Subcutaneous adipose tissue (tissue), 4 donors: ENCODE data around the gene SULT2B1. TPM values are rescaled to one million over a fixed set of nuclear protein-coding genes. Genes with fewer than 3 reads are reported as not detected.

Source experiments
- total RNA-seq, 4 donors: library from RNA; depleted of rRNA; stranded (reverse); fragments of >200 nt; gene quantifications; one replicate each; pipeline ENCODE4 v1.1.0, GENCODE V29; 2016
- TF ChIP-seq, protein P1 (sequence below): fragments of 450-650 bp; IDR thresholded peaks from one replicate; pipeline ENCODE4 v1.5.1; 2016; ENCODE audit warnings: low read depth, mild to moderate bottlenecking, control low read depth, antibody characterized with exemption, moderate library complexity

SULT2B1 gene
- total RNA-seq, 4 donors from 2014 or later = not detected

DNA sequence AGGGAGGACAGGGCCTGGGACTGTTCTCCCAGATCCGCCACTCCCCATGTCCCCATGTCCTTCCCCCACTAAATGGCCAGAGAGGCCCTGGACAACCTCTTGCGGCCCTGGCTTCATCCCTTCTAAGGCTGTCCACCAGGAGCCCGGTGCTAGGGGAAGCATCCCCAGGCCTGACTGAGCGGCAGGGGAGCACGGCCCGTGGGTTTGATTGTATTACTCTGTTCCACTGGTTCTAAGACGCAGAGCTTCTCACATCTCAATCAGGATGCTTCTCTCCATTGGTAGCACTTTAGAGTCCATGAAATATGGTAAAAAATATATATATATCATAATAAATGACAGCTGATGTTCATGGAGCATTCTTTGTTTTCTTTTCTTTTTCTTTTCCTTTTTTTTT lies 55.4 kb downstream of the SULT2B1 start:
- TF ChIP-seq, protein P1, sequence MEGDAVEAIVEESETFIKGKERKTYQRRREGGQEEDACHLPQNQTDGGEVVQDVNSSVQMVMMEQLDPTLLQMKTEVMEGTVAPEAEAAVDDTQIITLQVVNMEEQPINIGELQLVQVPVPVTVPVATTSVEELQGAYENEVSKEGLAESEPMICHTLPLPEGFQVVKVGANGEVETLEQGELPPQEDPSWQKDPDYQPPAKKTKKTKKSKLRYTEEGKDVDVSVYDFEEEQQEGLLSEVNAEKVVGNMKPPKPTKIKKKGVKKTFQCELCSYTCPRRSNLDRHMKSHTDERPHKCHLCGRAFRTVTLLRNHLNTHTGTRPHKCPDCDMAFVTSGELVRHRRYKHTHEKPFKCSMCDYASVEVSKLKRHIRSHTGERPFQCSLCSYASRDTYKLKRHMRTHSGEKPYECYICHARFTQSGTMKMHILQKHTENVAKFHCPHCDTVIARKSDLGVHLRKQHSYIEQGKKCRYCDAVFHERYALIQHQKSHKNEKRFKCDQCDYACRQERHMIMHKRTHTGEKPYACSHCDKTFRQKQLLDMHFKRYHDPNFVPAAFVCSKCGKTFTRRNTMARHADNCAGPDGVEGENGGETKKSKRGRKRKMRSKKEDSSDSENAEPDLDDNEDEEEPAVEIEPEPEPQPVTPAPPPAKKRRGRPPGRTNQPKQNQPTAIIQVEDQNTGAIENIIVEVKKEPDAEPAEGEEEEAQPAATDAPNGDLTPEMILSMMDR = no peak

DNA sequence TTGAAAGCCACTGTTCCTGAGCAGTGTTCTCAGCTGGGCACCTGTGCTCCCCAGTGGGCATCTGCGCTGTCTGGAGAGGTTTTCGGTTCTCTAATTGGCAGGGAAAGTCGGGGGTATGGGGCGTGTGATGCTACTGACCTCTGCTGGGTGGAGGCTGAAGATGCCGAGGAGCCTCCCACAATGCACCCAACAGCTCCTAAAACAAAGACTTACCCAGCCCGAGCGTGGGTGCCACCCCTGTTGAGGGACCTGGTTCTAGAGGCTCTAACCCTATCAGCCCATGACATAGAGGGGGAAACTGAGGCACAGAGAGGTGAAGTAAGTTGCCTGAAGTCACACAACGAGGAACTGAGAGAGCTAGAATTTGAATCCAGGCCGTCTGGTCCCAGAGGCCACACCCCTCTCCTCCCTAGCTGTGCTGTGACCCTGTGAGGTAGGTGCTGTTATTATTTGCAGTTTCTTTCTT lies 56.9 kb downstream of the SULT2B1 start:
- TF ChIP-seq, protein P1 = no peak

DNA sequence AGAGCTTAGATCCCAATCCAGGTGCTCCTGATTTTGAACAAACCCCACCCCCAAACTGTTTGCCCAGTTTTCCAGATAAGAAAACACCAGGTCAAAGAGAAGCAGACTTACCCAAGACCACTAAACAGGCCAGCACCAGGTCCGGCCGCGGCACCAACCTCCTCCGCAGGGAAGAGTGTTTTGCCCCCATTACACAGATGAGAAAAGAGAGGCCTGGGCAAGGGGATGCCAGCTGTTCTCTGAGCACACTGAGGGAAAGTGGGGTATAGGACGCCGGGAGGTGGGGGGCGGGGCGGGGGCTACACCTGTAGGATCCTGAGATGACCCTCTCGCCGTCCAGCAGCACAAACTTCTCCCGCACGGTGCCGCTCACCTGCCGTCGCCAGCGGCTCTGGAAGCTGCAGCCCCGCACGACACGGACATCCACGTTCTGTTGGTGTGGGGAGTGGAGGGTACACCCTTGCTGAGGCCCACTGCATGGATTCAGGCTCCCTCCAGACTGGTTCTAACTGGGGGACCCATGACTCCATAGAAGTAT lies 57.7 kb downstream of the SULT2B1 start:
- TF ChIP-seq, protein P1 = no peak

DNA sequence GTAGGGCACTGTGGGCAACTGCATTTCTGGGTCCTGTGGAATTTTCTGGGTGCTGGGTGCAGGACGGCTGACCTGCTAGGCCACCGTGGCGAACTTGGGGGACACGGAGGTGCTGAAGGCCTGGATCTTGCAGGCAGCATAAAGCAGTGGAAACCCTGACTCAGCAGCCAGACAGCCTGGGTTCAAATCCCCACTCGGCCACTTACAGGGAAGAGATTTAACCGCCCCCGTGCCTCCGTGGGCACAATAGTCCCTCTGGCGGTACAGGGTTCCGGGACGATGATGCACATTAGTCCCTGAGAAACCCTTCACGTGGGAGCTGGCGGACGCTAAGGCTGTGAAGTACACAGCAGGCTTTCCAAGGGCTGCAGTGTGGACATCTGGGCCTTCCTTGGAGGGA lies 59.9 kb downstream of the SULT2B1 start:
- TF ChIP-seq, protein P1 = no peak

- TF ChIP-seq, protein P1 = no peak
These were observed 61.3 kb downstream of the SULT2B1 start for GRCh38 chr19:48613024-48613851.

DNA sequence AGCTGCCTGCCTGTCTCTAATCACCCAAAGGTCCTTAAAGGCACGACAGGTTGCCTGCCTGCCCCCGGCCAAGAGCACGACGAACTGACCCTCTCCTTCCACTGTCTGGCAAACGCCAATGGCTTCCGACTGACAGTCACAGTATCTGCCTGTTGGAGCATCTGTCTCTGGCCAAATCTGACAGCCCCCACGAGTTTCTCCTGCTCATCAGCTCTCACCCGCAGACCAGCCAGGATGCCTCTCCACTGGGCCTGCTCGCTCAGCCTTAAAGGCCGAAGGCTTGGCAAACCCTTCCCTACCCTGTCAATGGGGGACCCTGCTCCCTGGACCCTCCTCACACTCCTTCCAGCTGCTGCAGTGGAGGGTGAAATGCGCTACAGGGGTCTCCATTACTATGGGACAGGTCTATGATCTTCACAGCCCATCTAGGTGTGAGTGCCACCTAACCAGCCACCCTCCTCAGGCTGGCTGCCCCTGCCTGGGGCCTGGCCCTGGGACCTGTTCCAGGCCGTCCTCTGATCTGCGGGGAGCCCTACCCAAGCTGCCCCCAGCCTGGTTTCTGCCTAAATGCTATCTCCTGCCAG lies 62.0 kb downstream of the SULT2B1 start:
- TF ChIP-seq, protein P1 = no peak
